IMR-90 (cell line): ENCODE data around the gene CTRL. TPM values are rescaled to one million over a fixed set of nuclear protein-coding genes. Genes with fewer than 3 reads are reported as not detected.

Experiments
- ATAC-seq: fragments of 200-7000 bp; cut with Tn5 transposase; 2 replicates; pipeline ENCODE4 v1.9.1; 2020; ENCODE audit warnings: low read depth, mild to moderate bottlenecking, moderate library complexity
- BruUV-seq: library from RNA; stranded (reverse); fragments of 400-500 nt; replicated peaks from 2 replicates; lab custom pipeline; 2021; lab: Mats Ljungman, UMichigan
- CTCF ChIA-PET: fragments of 300-600 bp; formaldehyde crosslinking; extraction: SDS; loops from one replicate; lab custom pipeline; 2021; ENCODE audit warnings: antibody characterized with exemption; lab: Yijun Ruan, JAX
- POLR2A ChIA-PET: fragments of 300-600 bp; sonication (Branson Sonifier 250); formaldehyde crosslinking; loops from one replicate; lab custom pipeline; 2022; ENCODE audit warnings: antibody characterized with exemption; ENCODE audit not compliant: unreplicated experiment; lab: Charles Lee
- DNase-seq: peaks from one replicate; pipeline ENCODE4 v3.0.0; 2013
- H2AFZ ChIP-seq: replicated peaks from 2 replicates; pipeline ENCODE3; 2013; ENCODE audit warnings: low read length, mild to moderate bottlenecking; ENCODE audit not compliant: poor library complexity
- H2AK5ac ChIP-seq: 2 replicates; pipeline ENCODE4 v1.6.1; 2013; ENCODE audit warnings: low read depth, low read length, inconsistent platforms
- H2AK9ac ChIP-seq: replicated peaks from 2 replicates; pipeline ENCODE3; 2013; ENCODE audit warnings: mild to moderate bottlenecking, low read depth, low read length, moderate library complexity; ENCODE audit not compliant: poor library complexity
- H2BK120ac ChIP-seq: 2 replicates; pipeline ENCODE4 v1.6.1; 2013; ENCODE audit warnings: low read depth, low read length, inconsistent platforms
- H2BK15ac ChIP-seq: 3 replicates; pipeline ENCODE4 v1.6.1; 2013; ENCODE audit warnings: low read depth, low read length, inconsistent platforms
- H2BK20ac ChIP-seq: 2 replicates; pipeline ENCODE4 v1.6.1; 2013; ENCODE audit warnings: low read depth, mild to moderate bottlenecking, inconsistent platforms, low read length, moderate library complexity
- H2BK5ac ChIP-seq: 2 replicates; pipeline ENCODE4 v1.6.1; 2013; ENCODE audit warnings: mild to moderate bottlenecking, low read depth, low read length, inconsistent platforms; ENCODE audit not compliant: poor library complexity, severe bottlenecking
- H3K14ac ChIP-seq: replicated peaks from 2 replicates; pipeline ENCODE4 v1.6.1; 2013; ENCODE audit warnings: low read depth, low read length, inconsistent platforms
- H3K18ac ChIP-seq: 2 replicates; pipeline ENCODE4 v1.6.1; 2013; ENCODE audit warnings: low read depth, low read length, control low read depth
- H3K23ac ChIP-seq: 2 replicates; pipeline ENCODE4 v1.6.1; 2013; ENCODE audit warnings: low read depth, low read length, inconsistent platforms
- H3K27ac ChIP-seq: 2 replicates; pipeline ENCODE4 v1.5.1; 2013; ENCODE audit warnings: mild to moderate bottlenecking, control low read depth, low read length; ENCODE audit not compliant: insufficient read depth
- H3K27me3 ChIP-seq: 2 replicates; pipeline ENCODE4 v1.6.1; 2013; ENCODE audit warnings: low read length; ENCODE audit not compliant: control insufficient read depth, insufficient read depth
- H3K36me3 ChIP-seq: 2 replicates; pipeline ENCODE4 v1.6.1; 2013; ENCODE audit warnings: low read length, mixed read lengths; ENCODE audit not compliant: control insufficient read depth, insufficient read depth
- H3K4ac ChIP-seq: 2 replicates; pipeline ENCODE4 v1.6.1; 2013; ENCODE audit warnings: low read depth, low read length, inconsistent platforms
- H3K4me1 ChIP-seq: 2 replicates; pipeline ENCODE4 v1.6.1; 2013; ENCODE audit warnings: low read length, mixed read lengths; ENCODE audit not compliant: control insufficient read depth, insufficient read depth
- H3K4me2 ChIP-seq: 2 replicates; pipeline ENCODE4 v1.6.1; 2013; ENCODE audit warnings: low read depth, mild to moderate bottlenecking, control low read depth, low read length, moderate library complexity
- H3K4me3 ChIP-seq: 2 replicates; pipeline ENCODE4 v1.5.1; 2013; ENCODE audit warnings: low read depth, mild to moderate bottlenecking, control low read depth, low read length, moderate library complexity; ENCODE audit not compliant: insufficient read depth
- H3K56ac ChIP-seq: 2 replicates; pipeline ENCODE4 v1.6.1; 2013; ENCODE audit warnings: low read length, inconsistent platforms; ENCODE audit not compliant: insufficient read depth; ENCODE audit errors: extremely low read depth
- H3K79me1 ChIP-seq, 2 experiments: 2 replicates each; pipeline ENCODE4 v1.6.1; 2013; ENCODE audit warnings: low read length in 2 of 2, inconsistent platforms in 1 of 2, low read depth in 1 of 2
- H3K9ac ChIP-seq: 2 replicates; pipeline ENCODE4 v1.6.1; 2013; ENCODE audit warnings: low read depth, low read length, control low read depth
- H3K9me1 ChIP-seq: 2 replicates; pipeline ENCODE4 v1.6.1; 2013; ENCODE audit warnings: low read length, inconsistent platforms; ENCODE audit not compliant: insufficient read depth
- H3K9me3 ChIP-seq: 2 replicates; pipeline ENCODE4 v1.6.1; 2013; ENCODE audit warnings: low read length; ENCODE audit not compliant: control insufficient read depth, insufficient read depth
- H4K20me1 ChIP-seq: 2 replicates; pipeline ENCODE4 v1.6.1; 2013; ENCODE audit warnings: low read length, inconsistent platforms; ENCODE audit not compliant: insufficient read depth
- H4K5ac ChIP-seq: 2 replicates; pipeline ENCODE4 v1.6.1; 2013; ENCODE audit warnings: mild to moderate bottlenecking, low read depth, low read length, control low read depth
- H4K8ac ChIP-seq, 2 experiments: 2 replicates each; pipeline ENCODE4 v1.6.1; 2013; ENCODE audit warnings: low read depth in 2 of 2, low read length in 2 of 2, control low read depth in 1 of 2, inconsistent platforms in 1 of 2
- H4K91ac ChIP-seq: 2 replicates; pipeline ENCODE4 v1.6.1; 2013; ENCODE audit warnings: low read depth, low read length, inconsistent platforms; ENCODE audit not compliant: insufficient read depth
- BHLHE40 ChIP-seq: fragments of 150-350 bp; IDR thresholded peaks from 2 replicates; pipeline ENCODE4 v1.6.1; 2016; ENCODE audit warnings: mild to moderate bottlenecking, low read depth, low read length
- CHD1 ChIP-seq: IDR thresholded peaks from 2 replicates; pipeline ENCODE4 v1.6.1; 2012; ENCODE audit warnings: low read depth, low read length, improper control_type of control experiment
- FOS ChIP-seq: fragments of 150-350 bp; IDR thresholded peaks from 2 replicates; pipeline ENCODE4 v1.6.1; 2016; ENCODE audit warnings: low read depth, low read length
- MXI1 ChIP-seq: IDR thresholded peaks from 2 replicates; pipeline ENCODE4 v1.6.1; 2012; ENCODE audit warnings: low read depth, mild to moderate bottlenecking, low read length, moderate library complexity, borderline replicate concordance
- POLR2A ChIP-seq: IDR thresholded peaks from 2 replicates; pipeline ENCODE4 v1.6.1; 2012; ENCODE audit warnings: mild to moderate bottlenecking, low read depth, low read length
- RAD21 ChIP-seq: IDR thresholded peaks from 2 replicates; pipeline ENCODE4 v1.6.1; 2012; ENCODE audit warnings: low read length, improper control_type of control experiment
- RFX5 ChIP-seq: IDR thresholded peaks from 2 replicates; pipeline ENCODE4 v1.8.0; 2012; ENCODE audit warnings: low read depth, mild to moderate bottlenecking, low read length, moderate library complexity
- WGBS, 2 experiments: methylation state at CpG; one replicate each; pipeline versions ENCODE4 v1.1.5 to v1.1.7; 2013; ENCODE audit warnings: missing lambda C conversion rate in 2 of 2; ENCODE audit not compliant: insufficient read length in 1 of 2; ENCODE audit errors: extremely low coverage in 2 of 2; 5-methylcytosine and 5-hydroxymethylcytosine counted together
- dilution Hi-C: fragments of 300-500 bp; cut with HindIII; formaldehyde crosslinking; loops from one replicate; pipeline ENCODE4 v1.14.3; 2018; ENCODE audit warnings: low sequenced_read_pairs; ENCODE audit not compliant: unreplicated experiment
- in situ Hi-C: fragments of 300-500 bp; cut with MboI; formaldehyde crosslinking; loops from 3 replicates; pipeline ENCODE4 v1.14.3; 2019; ENCODE audit warnings: low sequenced_read_pairs, inconsistent platforms, mixed read lengths
- intact Hi-C: fragments of 100-400 bp; cut with micrococcal nuclease; formaldehyde crosslinking; loops from 2 replicates; pipeline ENCODE4 v1.10.0; 2022
- polyA plus RNA-seq, 3 experiments: library from polyadenylated mRNA; depleted of rRNA; stranded (reverse); fragments of >200 nt; gene quantifications; 2 replicates each; pipeline ENCODE4 v1.2.3, GENCODE V29; 2012; ENCODE audit warnings: low replicate concordance in 1 of 3
- total RNA-seq: library from RNA; depleted of rRNA; stranded (reverse); fragments of >200 nt; gene quantifications from 2 replicates; pipeline ENCODE4 v1.2.3, GENCODE V29; 2012
- TF ChIP-seq, protein P1 (sequence below): fragments of 150-350 bp; IDR thresholded peaks from 2 replicates; pipeline ENCODE4 v1.6.1; 2017; ENCODE audit warnings: mild to moderate bottlenecking, antibody characterized with exemption, low read length, low read depth

Gene CTRL
- total and polyA plus RNA-seq, 2 of the 4 experiments (the other 2 are of a cell fraction), result 0.18 to 1.1 TPM

DNA sequence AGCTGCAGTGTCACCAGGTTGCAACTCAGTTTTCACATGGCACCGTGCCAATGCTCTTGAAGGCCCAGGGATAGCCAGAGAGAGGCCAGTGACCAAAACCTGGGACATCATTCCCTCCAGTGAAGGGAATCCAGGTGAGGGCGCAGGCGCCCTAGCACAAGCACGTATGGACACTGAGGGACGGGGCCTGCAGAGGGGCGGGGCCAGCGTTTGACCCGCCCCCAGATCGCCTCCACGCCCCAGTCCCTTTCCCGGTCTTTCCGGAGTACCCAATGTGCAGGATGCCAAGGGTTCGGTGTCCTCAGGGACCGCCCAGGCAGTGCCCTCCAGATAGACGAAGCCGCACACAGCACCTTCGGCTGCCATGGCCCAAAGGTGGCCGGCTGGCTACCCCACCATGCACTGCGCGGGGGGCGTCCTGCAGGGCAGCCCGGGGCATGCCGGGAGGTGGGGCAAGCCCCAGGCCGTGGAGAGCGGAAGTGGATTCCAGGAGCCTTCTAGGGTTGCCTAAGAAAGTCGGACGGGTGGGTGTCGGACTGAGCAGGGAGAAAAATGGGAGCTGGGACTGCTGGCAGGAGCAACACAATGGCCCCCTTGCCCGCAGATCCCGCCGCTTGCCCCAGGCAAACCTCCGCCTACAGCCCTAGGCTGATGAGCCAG is 32.1 kb upstream of the CTRL start:
- H4K8ac ChIP-seq, result no peak overlapping the region; a peak in 1 of 4 replicates
- H2AFZ ChIP-seq, result no peak overlapping the region
- H2AK9ac ChIP-seq, result peak overlapping the region; percentile 51
- H3K9me1 ChIP-seq, result peaks cover 64% of the 10 kb centered on the region
- no TSS peak for BruUV-seq
- no peak for TF ChIP-seq BHLHE40
- TF ChIP-seq FOS, result no peak
- TF ChIP-seq CHD1, result no peak
- no peak for TF ChIP-seq POLR2A
- TF ChIP-seq RAD21, result no peak
- TF ChIP-seq, protein P1, sequence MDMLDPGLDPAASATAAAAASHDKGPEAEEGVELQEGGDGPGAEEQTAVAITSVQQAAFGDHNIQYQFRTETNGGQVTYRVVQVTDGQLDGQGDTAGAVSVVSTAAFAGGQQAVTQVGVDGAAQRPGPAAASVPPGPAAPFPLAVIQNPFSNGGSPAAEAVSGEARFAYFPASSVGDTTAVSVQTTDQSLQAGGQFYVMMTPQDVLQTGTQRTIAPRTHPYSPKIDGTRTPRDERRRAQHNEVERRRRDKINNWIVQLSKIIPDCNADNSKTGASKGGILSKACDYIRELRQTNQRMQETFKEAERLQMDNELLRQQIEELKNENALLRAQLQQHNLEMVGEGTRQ, result no peak
- TF ChIP-seq RFX5, result no peak
- no peak for TF ChIP-seq MXI1
- H3K4ac ChIP-seq, result no peak overlapping the region
- H2AK5ac ChIP-seq, result no peak overlapping the region
- no peak overlapping the region for H2BK15ac ChIP-seq
- ChIA-PET CTCF (interaction anchor here (0.6 kb wide), 1 partner anchor 105 kb away, joined by 3 read pairs; no protein-coding TSS in a partner anchor), POLR2A (no interaction called here)
- H3K4me2 ChIP-seq, result no peak overlapping the region
- no peak overlapping the region for H4K91ac ChIP-seq
- no peak overlapping the region for H3K27ac ChIP-seq
- WGBS, 2 experiments, result 38% methylated on average over 4 of the region's 32 CpGs; no CpG with 5 or more reads in 1 of the 2 experiments
- intact Hi-C loops, result loop anchor here (10.0 kb wide), 1 partner anchor 261 kb away; no protein-coding TSS in a partner anchor
- no peaks in the 10 kb centered on the region for H3K27me3 ChIP-seq
- H3K79me1 ChIP-seq, result peaks cover 43 to 93% of the 10 kb centered on the region in 2 experiments
- no peaks in the 10 kb centered on the region for H3K9me3 ChIP-seq
- in situ Hi-C loops, result no loop called here
- H2BK20ac ChIP-seq, result no peak overlapping the region
- no peak overlapping the region for H2BK120ac ChIP-seq
- H3K23ac ChIP-seq, result no peak overlapping the region
- H3K4me1 ChIP-seq, result peaks cover 53% of the 10 kb centered on the region
- no peak overlapping the region for H2BK5ac ChIP-seq
- dilution Hi-C loops, result no loop called here
- DNase-seq (no peak), ATAC-seq (no peak)
- no peak overlapping the region for H3K14ac ChIP-seq
- H3K4me3 ChIP-seq, result no peak overlapping the region
- peaks cover 57% of the 10 kb centered on the region for H3K36me3 ChIP-seq
- H3K56ac ChIP-seq, result no peak overlapping the region
- no peak overlapping the region for H4K5ac ChIP-seq
- peaks cover 89% of the 10 kb centered on the region for H4K20me1 ChIP-seq
- no peak overlapping the region for H3K18ac ChIP-seq
- H3K9ac ChIP-seq, result no peak overlapping the region
